IgD-negative memory B cell (primary cell): Measurements from ENCODE around the gene CCL2. TPM values are rescaled to one million over a fixed set of nuclear protein-coding genes. Genes with fewer than 3 reads are reported as not detected.

Source experiments
- H3K27ac Mint-ChIP-seq, 3 donors: one replicate each; pipeline ENCODE4 v1.8.0; 2020 to 2022; ENCODE audit warnings: mild to moderate bottlenecking in 3 of 3, mixed read lengths in 3 of 3, moderate library complexity in 1 of 3
- H3K27me3 Mint-ChIP-seq: one replicate; pipeline ENCODE4 v1.8.0; 2021; ENCODE audit warnings: mixed read lengths
- H3K36me3 Mint-ChIP-seq: one replicate; pipeline ENCODE4 v1.8.0; 2020; ENCODE audit warnings: mild to moderate bottlenecking, mixed read lengths
- H3K4me1 Mint-ChIP-seq, 3 donors: one replicate each; pipeline ENCODE4 v1.8.0; 2020 to 2022; ENCODE audit warnings: mixed read lengths in 3 of 3, mild to moderate bottlenecking in 1 of 3
- H3K4me3 Mint-ChIP-seq, 4 donors: one replicate each; pipeline ENCODE4 v1.8.0; 2020 to 2022; ENCODE audit warnings: mild to moderate bottlenecking in 4 of 4, mixed read lengths in 4 of 4, moderate library complexity in 3 of 4
- H3K9me3 Mint-ChIP-seq, 3 donors: one replicate each; pipeline ENCODE4 v1.8.0; 2020 to 2021; ENCODE audit warnings: mixed read lengths in 3 of 3, mild to moderate bottlenecking in 1 of 3
- polyA plus RNA-seq: library from polyadenylated mRNA; unstranded; fragments of 300-500 nt; fragmentation: Illumina TruSeq; gene quantifications from one replicate; pipeline ENCODE4 v1.2.3, GENCODE V29; 2021

CCL2 gene
- polyA plus RNA-seq, 1 donor from 2014 or later, result not detected

- Mint-ChIP-seq H3K27ac (no peak overlapping the region), H3K9me3 (no peaks in the 10 kb centered on the region), H3K27me3 (peaks cover 12% of the 10 kb centered on the region), H3K4me3 (no peak overlapping the region), H3K36me3 (peaks cover 4% of the 10 kb centered on the region), H3K4me1 (no peaks in the 10 kb centered on the region)
These were observed 50.5 kb downstream of the CCL2 start for GRCh38 chr17:34305606-34306005.

- H3K9me3 Mint-ChIP-seq, result no peaks in the 10 kb centered on the region
- H3K4me1 Mint-ChIP-seq, result no peaks in the 10 kb centered on the region
- peaks cover 4% of the 10 kb centered on the region for H3K36me3 Mint-ChIP-seq
- H3K27me3 Mint-ChIP-seq, result peaks cover 9% of the 10 kb centered on the region
- H3K4me3 Mint-ChIP-seq, result no peak overlapping the region
- no peak overlapping the region for H3K27ac Mint-ChIP-seq
These were observed 51.4 kb downstream of the CCL2 start for GRCh38 chr17:34306466-34306865.

Other genes starting within 250 kb of the CCL2 start
- gene CCL7, start 14.9 kb downstream of the CCL2 start, polyA plus RNA-seq, result not detected
- gene CCL11, start 30.5 kb downstream of the CCL2 start, polyA plus RNA-seq, result not detected
- gene CCL8, start 64.2 kb downstream of the CCL2 start, polyA plus RNA-seq, result not detected
- not detected for gene CCL13, start 101.2 kb downstream of the CCL2 start, polyA plus RNA-seq
- gene CCL1, start 107.9 kb downstream of the CCL2 start, polyA plus RNA-seq, result not detected